Naive thymus-derived CD4-positive, alpha-beta T cell (primary cell): Measurements from ENCODE around the gene SFMBT2. TPM values are rescaled to one million over a fixed set of nuclear protein-coding genes. Genes with fewer than 3 reads are reported as not detected.

Source experiments
- ATAC-seq: fragments of 150-1000 bp; cut with Tn5 transposase; 2 replicates; pipeline ENCODE4 v1.10.0; 2021; ENCODE audit warnings: mild to moderate bottlenecking, moderate library complexity
- CTCF ChIA-PET: fragments of 350-600 bp; sonication (Branson Sonifier 250); formaldehyde crosslinking; loops from one replicate; lab custom pipeline; 2021; ENCODE audit warnings: antibody characterized with exemption; lab: Charles Lee
- POLR2A ChIA-PET: fragments of 350-600 bp; sonication (Branson Sonifier 250); formaldehyde crosslinking; loops from one replicate; lab custom pipeline; 2021; ENCODE audit warnings: antibody characterized with exemption, inconsistent platforms; lab: Charles Lee
- DNase-seq, 9 donors: peaks; one replicate each; pipeline versions ENCODE4 v3.0.0 to v3.0.0-alpha.2; 2020 to 2022; ENCODE audit warnings: mixed read lengths in 1 of 9
- H3K27ac ChIP-seq: one replicate; pipeline ENCODE4 v1.7.0; 2013; ENCODE audit warnings: mild to moderate bottlenecking, low read depth, low read length, moderate library complexity
- H3K27me3 ChIP-seq, 2 donors: one replicate each; pipeline ENCODE4 v1.7.0; 2013; ENCODE audit warnings: low read length in 2 of 2, mild to moderate bottlenecking in 2 of 2, moderate library complexity in 2 of 2; ENCODE audit not compliant: control insufficient read depth in 2 of 2, insufficient read depth in 2 of 2
- H3K36me3 ChIP-seq, 3 experiments: 1 replicate in 2 of 3; 2 replicates in 1 of 3; pipeline ENCODE4 v1.7.0; 2013; ENCODE audit warnings: low read length in 3 of 3, mild to moderate bottlenecking in 3 of 3, moderate library complexity in 1 of 3; ENCODE audit not compliant: insufficient read depth in 3 of 3, control insufficient read depth in 2 of 3
- H3K4me1 ChIP-seq, 2 donors: one replicate each; pipeline ENCODE4 v1.7.0; 2013; ENCODE audit warnings: low read length in 2 of 2, mild to moderate bottlenecking in 2 of 2, moderate library complexity in 1 of 2; ENCODE audit not compliant: control insufficient read depth in 2 of 2, insufficient read depth in 2 of 2
- H3K4me3 ChIP-seq: 2 replicates; pipeline ENCODE4 v1.7.0; 2013; ENCODE audit warnings: mild to moderate bottlenecking, low read length
- H3K9me3 ChIP-seq, 3 experiments: 1 replicate in 2 of 3; 2 replicates in 1 of 3; pipeline ENCODE4 v1.7.0; 2013; ENCODE audit warnings: low read length in 3 of 3; ENCODE audit not compliant: control insufficient read depth in 2 of 3
- H3K27ac Mint-ChIP-seq, 9 donors: one replicate each; pipeline ENCODE4 v1.8.0; 2020 to 2022; ENCODE audit warnings: mixed read lengths in 9 of 9, mild to moderate bottlenecking in 8 of 9, moderate library complexity in 5 of 9, inconsistent platforms in 2 of 9
- H3K27me3 Mint-ChIP-seq, 5 donors: one replicate each; pipeline ENCODE4 v1.8.0; 2021 to 2022; ENCODE audit warnings: mixed read lengths in 5 of 5, mild to moderate bottlenecking in 1 of 5
- H3K36me3 Mint-ChIP-seq, 5 donors: one replicate each; pipeline ENCODE4 v1.8.0; 2020 to 2022; ENCODE audit warnings: mixed read lengths in 5 of 5, mild to moderate bottlenecking in 3 of 5, inconsistent platforms in 1 of 5
- H3K4me1 Mint-ChIP-seq, 7 donors: one replicate each; pipeline ENCODE4 v1.8.0; 2020 to 2022; ENCODE audit warnings: mixed read lengths in 7 of 7, mild to moderate bottlenecking in 3 of 7, inconsistent platforms in 1 of 7
- H3K4me3 Mint-ChIP-seq, 10 donors: one replicate each; pipeline ENCODE4 v1.8.0; 2020 to 2022; ENCODE audit warnings: mild to moderate bottlenecking in 10 of 10, mixed read lengths in 10 of 10, moderate library complexity in 6 of 10, inconsistent platforms in 2 of 10
- H3K9me3 Mint-ChIP-seq, 11 donors: one replicate each; pipeline ENCODE4 v1.8.0; 2020 to 2022; ENCODE audit warnings: mixed read lengths in 11 of 11, mild to moderate bottlenecking in 4 of 11, inconsistent platforms in 1 of 11, moderate library complexity in 1 of 11
- intact Hi-C, 2 donors: fragments of 100-400 bp; cut with micrococcal nuclease; formaldehyde crosslinking; loops; one replicate each; pipeline ENCODE4 v1.15.1; 2023
- polyA plus RNA-seq, 2 donors: library from polyadenylated mRNA; unstranded; fragments of 300-500 nt; fragmentation: Illumina TruSeq; gene quantifications; one replicate each; pipeline ENCODE4 v1.2.3, GENCODE V29; 2021
- total RNA-seq, 6 experiments: library from RNA in 5 of 6; stranded (reverse) in 5 of 6; gene quantifications; 1 replicate in 5 of 6; 2 replicates in 1 of 6; pipeline ENCODE4 v1.2.3 and lab custom pipeline; 2021 to 2026

Gene SFMBT2
- total and polyA plus RNA-seq, 7 experiments from 2014 or later: 7.4 to 50.9 (median 39.2) TPM

- H3K27ac Mint-ChIP-seq: peak overlapping the region in 2 of 9 donors; percentile 26 to 49
- peaks cover 9% of the 10 kb centered on the region in 2 donors for H3K4me1 ChIP-seq
- ATAC-seq (no peak), DNase-seq (no peak)
- ChIA-PET POLR2A (no interaction called here), CTCF (no interaction called here)
- H3K9me3 ChIP-seq: no peaks in the 10 kb centered on the region
- no peaks in the 10 kb centered on the region for H3K27me3 Mint-ChIP-seq
- peaks cover 10 to 72% (median 47%) of the 10 kb centered on the region in 5 donors for H3K36me3 Mint-ChIP-seq
- peaks cover 23 to 43% (median 39%) of the 10 kb centered on the region in 7 donors for H3K4me1 Mint-ChIP-seq
- no peak overlapping the region for H3K4me3 Mint-ChIP-seq
- no peak overlapping the region for H3K27ac ChIP-seq
- no peaks in the 10 kb centered on the region for H3K27me3 ChIP-seq
- H3K36me3 ChIP-seq: peaks cover 0 to 28% (median 4%) of the 10 kb centered on the region in 3 experiments
- H3K9me3 Mint-ChIP-seq: no peaks in the 10 kb centered on the region
- H3K4me3 ChIP-seq: no peak overlapping the region
- intact Hi-C loops: no loop called here
Measured at GRCh38 chr10:7248148-7248547, 162.7 kb downstream of the SFMBT2 start.

- Histone ChIP-seq H3K36me3 (peaks cover 0 to 43% (median 2%) of the 10 kb centered on the region in 3 experiments), H3K4me1 (peaks cover 9% of the 10 kb centered on the region in 2 donors), H3K9me3 (no peaks in the 10 kb centered on the region), H3K4me3 (no peak overlapping the region), H3K27ac (no peak overlapping the region), H3K27me3 (no peaks in the 10 kb centered on the region)
- H3K9me3 Mint-ChIP-seq: peaks cover 0 to 3% (median 0%) of the 10 kb centered on the region in 11 donors
- peaks cover 19 to 49% (median 35%) of the 10 kb centered on the region in 7 donors for H3K4me1 Mint-ChIP-seq
- ATAC-seq (no peak), DNase-seq (no peak)
- ChIA-PET CTCF (no interaction called here), POLR2A (no interaction called here)
- peak overlapping the region in 3 of 9 donors; percentile 37 to 77 (median 56) for H3K27ac Mint-ChIP-seq
- H3K27me3 Mint-ChIP-seq: no peaks in the 10 kb centered on the region
- intact Hi-C loops: loop anchor here in 1 of 2 donors (2.0 kb wide), 1 partner anchor 23 kb away; no protein-coding TSS in a partner anchor
- H3K36me3 Mint-ChIP-seq: peaks cover 2 to 78% (median 56%) of the 10 kb centered on the region in 5 donors
- H3K4me3 Mint-ChIP-seq: no peak overlapping the region
Measured at GRCh38 chr10:7245505-7245904, 165.3 kb downstream of the SFMBT2 start.

GRCh38 chr10:7243873-7244272 lies 167.0 kb downstream of the SFMBT2 start:
- POLR2A ChIA-PET: interaction anchor here (0.6 to 0.7 kb wide), 3 partner anchors 16 to 1424 kb away, joined by 3 to 4 read pairs (median 4); no protein-coding TSS in a partner anchor

GRCh38 chr10:7243139-7243538 lies 167.7 kb downstream of the SFMBT2 start:
- Histone ChIP-seq H3K4me3 (no peak overlapping the region), H3K9me3 (no peaks in the 10 kb centered on the region), H3K27ac (no peak overlapping the region), H3K27me3 (no peaks in the 10 kb centered on the region), H3K36me3 (peaks cover 0 to 33% (median 0%) of the 10 kb centered on the region in 3 experiments), H3K4me1 (peaks cover 9 to 17% of the 10 kb centered on the region in 2 donors)
- H3K36me3 Mint-ChIP-seq: peaks cover 8 to 75% (median 67%) of the 10 kb centered on the region in 5 donors
- ATAC-seq (peak; percentile 70), DNase-seq (no peak)
- H3K9me3 Mint-ChIP-seq: peaks cover 0 to 3% (median 0%) of the 10 kb centered on the region in 11 donors
- H3K27ac Mint-ChIP-seq: peak overlapping the region in 4 of 9 donors; percentile 2 to 77 (median 60)
- intact Hi-C loops: loop anchor here in 1 of 2 donors (5.0 kb wide), 1 partner anchor 36 kb away; no protein-coding TSS in a partner anchor
- no peaks in the 10 kb centered on the region for H3K27me3 Mint-ChIP-seq
- ChIA-PET CTCF (interaction anchor here (0.6 to 1.3 kb wide), 2 partner anchors 15 to 19 kb away, joined by 3 read pairs; no protein-coding TSS in a partner anchor), POLR2A (interaction anchor here (0.6 to 0.7 kb wide), 3 partner anchors 15 to 434 kb away, joined by 3 to 4 read pairs (median 3); no protein-coding TSS in a partner anchor)
- H3K4me3 Mint-ChIP-seq: peak overlapping the region in 2 of 10 donors; percentile 5 to 39
- H3K4me1 Mint-ChIP-seq: peaks cover 30 to 70% (median 54%) of the 10 kb centered on the region in 7 donors

More at GRCh38 chr10:7243873-7244272, 167.0 kb downstream of the SFMBT2 start:
- peaks cover 9 to 16% of the 10 kb centered on the region in 2 donors for H3K4me1 ChIP-seq
- peaks cover 0 to 3% (median 0%) of the 10 kb centered on the region in 11 donors for H3K9me3 Mint-ChIP-seq
- H3K27ac ChIP-seq: no peak overlapping the region
- peak overlapping the region in 9 of 10 donors; percentile 9 to 80 (median 48) for H3K4me3 Mint-ChIP-seq
- H3K4me1 Mint-ChIP-seq: peaks cover 30 to 65% (median 51%) of the 10 kb centered on the region in 7 donors
- ATAC-seq (peak; percentile 79), DNase-seq (peak in 1 of 9 donors; percentile 22)
- no peaks in the 10 kb centered on the region for H3K27me3 ChIP-seq
- H3K4me3 ChIP-seq: no peak overlapping the region
- H3K27ac Mint-ChIP-seq: peak overlapping the region; percentile 56 to 91 (median 77)
- H3K9me3 ChIP-seq: no peaks in the 10 kb centered on the region
- peaks cover 0 to 39% (median 0%) of the 10 kb centered on the region in 3 experiments for H3K36me3 ChIP-seq
- CTCF ChIA-PET: interaction anchor here (0.6 to 1.3 kb wide), 2 partner anchors 15 to 18 kb away, joined by 3 read pairs; no protein-coding TSS in a partner anchor
- H3K27me3 Mint-ChIP-seq: no peaks in the 10 kb centered on the region
- H3K36me3 Mint-ChIP-seq: peaks cover 7 to 77% (median 64%) of the 10 kb centered on the region in 5 donors
- intact Hi-C loops: loop anchor here (1.0 to 5.0 kb wide), 3 partner anchors 8 to 37 kb away; no protein-coding TSS in a partner anchor

- peak; percentile 46 for ATAC-seq
- intact Hi-C loops: loop anchor here in 1 of 2 donors (1.0 to 2.0 kb wide), 3 partner anchors 17 to 47 kb away; no protein-coding TSS in a partner anchor
- Histone ChIP-seq H3K4me3 (no peak overlapping the region), H3K27me3 (no peaks in the 10 kb centered on the region), H3K9me3 (no peaks in the 10 kb centered on the region), H3K36me3 (peaks cover 0 to 30% (median 4%) of the 10 kb centered on the region in 3 experiments), H3K27ac (no peak overlapping the region), H3K4me1 (peaks cover 8 to 12% of the 10 kb centered on the region in 2 donors)
- ChIA-PET CTCF (no interaction called here), POLR2A (no interaction called here)
- Mint-ChIP-seq H3K9me3 (peaks cover 0 to 16% (median 6%) of the 10 kb centered on the region in 11 donors), H3K4me3 (peak overlapping the region in 1 of 10 donors; percentile 35), H3K27me3 (no peaks in the 10 kb centered on the region), H3K36me3 (peaks cover 20 to 89% (median 80%) of the 10 kb centered on the region in 5 donors), H3K27ac (peak overlapping the region in 2 of 9 donors; percentile 6 to 28), H3K4me1 (peaks cover 35 to 76% (median 51%) of the 10 kb centered on the region in 7 donors)
- DNase-seq: peak in 1 of 9 donors; percentile 40
Measured at GRCh38 chr10:7239312-7239985, 171.4 kb downstream of the SFMBT2 start.

GRCh38 chr10:7235376-7235775 lies 175.5 kb downstream of the SFMBT2 start:
- Mint-ChIP-seq H3K9me3 (peaks cover 0 to 14% (median 6%) of the 10 kb centered on the region in 11 donors), H3K27me3 (no peaks in the 10 kb centered on the region), H3K4me3 (no peak overlapping the region), H3K36me3 (peaks cover 21 to 84% (median 69%) of the 10 kb centered on the region in 5 donors), H3K27ac (peak overlapping the region in 5 of 9 donors; percentile 2 to 75 (median 42)), H3K4me1 (peaks cover 30 to 58% (median 33%) of the 10 kb centered on the region in 7 donors)
- H3K4me3 ChIP-seq: no peak overlapping the region
- intact Hi-C loops: no loop called here
- H3K9me3 ChIP-seq: no peaks in the 10 kb centered on the region
- no peak overlapping the region for H3K27ac ChIP-seq
- H3K4me1 ChIP-seq: peaks cover 0 to 9% of the 10 kb centered on the region in 2 donors
- no peak for DNase-seq
- H3K27me3 ChIP-seq: no peaks in the 10 kb centered on the region
- peaks cover 0 to 22% (median 4%) of the 10 kb centered on the region in 3 experiments for H3K36me3 ChIP-seq
- POLR2A ChIA-PET: interaction anchor here (1.4 kb wide), 1 partner anchor 23 kb away, joined by 5 read pairs; no protein-coding TSS in a partner anchor
- no peak for ATAC-seq
- CTCF ChIA-PET: no interaction called here
